Activated CD4-positive, alpha-beta memory T cell treated with anti-CD3 and anti-CD28 coated beads for 36 hours (primary cell): ENCODE results near the gene ACSM2B. TPM values are rescaled to one million over a fixed set of nuclear protein-coding genes. Genes with fewer than 3 reads are reported as not detected.
"Not testable (repeated sequence)": the region's sequence is repeated elsewhere in the genome, so short reads cannot be mapped to it uniquely, and the experiment has no call there.

Experiments
- CTCF ChIA-PET: fragments of 350-600 bp; sonication (Branson Sonifier 250); formaldehyde crosslinking; loops from one replicate; lab custom pipeline; 2021; ENCODE audit warnings: antibody characterized with exemption, inconsistent platforms; lab: Charles Lee
- POLR2A ChIA-PET: fragments of 350-600 bp; sonication (Branson Sonifier 250); formaldehyde crosslinking; loops from one replicate; lab custom pipeline; 2021; ENCODE audit warnings: antibody characterized with exemption; lab: Charles Lee
- DNase-seq: peaks from one replicate; pipeline ENCODE4 v3.0.0-alpha.2; 2020
- H3K27ac Mint-ChIP-seq: one replicate; pipeline ENCODE4 v1.8.0; 2021; ENCODE audit warnings: mixed read lengths
- H3K27me3 Mint-ChIP-seq: one replicate; pipeline ENCODE4 v1.8.0; 2021; ENCODE audit warnings: mixed read lengths
- H3K36me3 Mint-ChIP-seq: one replicate; pipeline ENCODE4 v1.8.0; 2021; ENCODE audit warnings: mixed read lengths
- H3K4me1 Mint-ChIP-seq: one replicate; pipeline ENCODE4 v1.8.0; 2021; ENCODE audit warnings: low read depth, mixed read lengths
- H3K4me3 Mint-ChIP-seq: one replicate; pipeline ENCODE4 v1.8.0; 2021; ENCODE audit warnings: mild to moderate bottlenecking, mixed read lengths
- H3K9me3 Mint-ChIP-seq: one replicate; pipeline ENCODE4 v1.8.0; 2021; ENCODE audit warnings: mixed read lengths
- intact Hi-C: fragments of 100-400 bp; cut with micrococcal nuclease; formaldehyde crosslinking; loops from one replicate; pipeline ENCODE4 v1.15.1; 2023
- total RNA-seq, 2 experiments: library from RNA; stranded (reverse); gene quantifications; one replicate each; pipeline ENCODE4 v1.2.3, GENCODE V29; 2021

The ACSM2B gene, protein sequence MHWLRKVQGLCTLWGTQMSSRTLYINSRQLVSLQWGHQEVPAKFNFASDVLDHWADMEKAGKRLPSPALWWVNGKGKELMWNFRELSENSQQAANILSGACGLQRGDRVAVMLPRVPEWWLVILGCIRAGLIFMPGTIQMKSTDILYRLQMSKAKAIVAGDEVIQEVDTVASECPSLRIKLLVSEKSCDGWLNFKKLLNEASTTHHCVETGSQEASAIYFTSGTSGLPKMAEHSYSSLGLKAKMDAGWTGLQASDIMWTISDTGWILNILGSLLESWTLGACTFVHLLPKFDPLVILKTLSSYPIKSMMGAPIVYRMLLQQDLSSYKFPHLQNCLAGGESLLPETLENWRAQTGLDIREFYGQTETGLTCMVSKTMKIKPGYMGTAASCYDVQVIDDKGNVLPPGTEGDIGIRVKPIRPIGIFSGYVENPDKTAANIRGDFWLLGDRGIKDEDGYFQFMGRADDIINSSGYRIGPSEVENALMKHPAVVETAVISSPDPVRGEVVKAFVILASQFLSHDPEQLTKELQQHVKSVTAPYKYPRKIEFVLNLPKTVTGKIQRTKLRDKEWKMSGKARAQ
- not detected for total RNA-seq

DNA sequence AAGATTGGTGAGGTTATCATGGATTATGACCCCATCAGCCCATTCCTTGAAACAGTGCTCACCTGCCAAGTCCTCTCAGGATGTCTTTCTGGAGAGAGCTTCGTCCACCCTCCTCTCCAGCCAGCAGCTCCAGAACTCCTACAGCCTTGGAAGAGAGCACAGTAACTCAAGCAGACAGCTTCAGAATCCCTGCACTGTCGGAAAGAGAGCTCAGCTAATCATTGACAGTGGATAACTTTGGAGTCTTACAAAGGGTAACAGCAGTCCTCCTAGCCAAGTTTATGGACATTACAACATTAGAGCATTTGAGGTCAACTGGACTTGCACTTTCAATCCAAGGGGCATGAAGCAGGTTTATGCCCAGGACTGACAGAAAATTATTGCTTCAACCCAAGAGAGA, at the start of gene ACSM2B:
Gene ACSM2B, minus strand, starts transcription at position 223 of the 400 bp plus-strand sequence. CDS start 11,522 bp downstream, outside the sequence.
- CTCF ChIA-PET, POLR2A ChIA-PET, H3K27me3 Mint-ChIP-seq, H3K4me1 Mint-ChIP-seq, H3K9me3 Mint-ChIP-seq, intact Hi-C loops, H3K27ac Mint-ChIP-seq, H3K36me3 Mint-ChIP-seq, DNase-seq, H3K4me3 Mint-ChIP-seq: not testable (repeated sequence)

GRCh38 chr16:20624882-20625807, 49.0 kb upstream of the ACSM2B start:
- CTCF ChIA-PET: no interaction called here
- no peak for DNase-seq
- H3K4me3 Mint-ChIP-seq: no peak overlapping the region
- H3K9me3 Mint-ChIP-seq: no peaks in the 10 kb centered on the region
- no peaks in the 10 kb centered on the region for H3K27me3 Mint-ChIP-seq
- POLR2A ChIA-PET: no interaction called here
- no peaks in the 10 kb centered on the region for H3K4me1 Mint-ChIP-seq
- no peaks in the 10 kb centered on the region for H3K36me3 Mint-ChIP-seq
- intact Hi-C loops: no loop called here
- no peak overlapping the region for H3K27ac Mint-ChIP-seq

DNA sequence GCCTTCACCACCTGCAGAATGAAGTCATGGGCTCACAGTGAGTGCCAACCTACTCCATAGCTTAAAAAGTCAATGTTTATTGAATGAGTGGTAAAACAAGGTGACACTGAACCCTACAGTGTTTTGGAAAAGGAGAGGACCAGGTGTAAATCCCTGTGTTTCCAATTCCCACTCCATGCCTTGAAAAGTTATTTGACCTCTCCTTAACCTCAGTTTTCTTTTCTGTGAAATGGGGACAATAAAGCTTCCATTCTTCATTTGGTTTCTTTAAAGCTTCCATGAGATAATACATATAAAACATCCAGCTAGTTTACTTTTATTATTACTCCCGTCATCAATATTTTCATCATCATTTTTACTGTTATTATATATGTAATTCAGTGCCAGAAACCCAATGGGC, 48.0 kb upstream of the ACSM2B start:
- ChIA-PET CTCF (no interaction called here), POLR2A (no interaction called here)
- Mint-ChIP-seq H3K4me3 (no peak overlapping the region), H3K27ac (no peak overlapping the region), H3K4me1 (no peaks in the 10 kb centered on the region), H3K9me3 (no peaks in the 10 kb centered on the region), H3K36me3 (no peaks in the 10 kb centered on the region), H3K27me3 (no peaks in the 10 kb centered on the region)
- intact Hi-C loops: no loop called here
- no peak for DNase-seq

DNA sequence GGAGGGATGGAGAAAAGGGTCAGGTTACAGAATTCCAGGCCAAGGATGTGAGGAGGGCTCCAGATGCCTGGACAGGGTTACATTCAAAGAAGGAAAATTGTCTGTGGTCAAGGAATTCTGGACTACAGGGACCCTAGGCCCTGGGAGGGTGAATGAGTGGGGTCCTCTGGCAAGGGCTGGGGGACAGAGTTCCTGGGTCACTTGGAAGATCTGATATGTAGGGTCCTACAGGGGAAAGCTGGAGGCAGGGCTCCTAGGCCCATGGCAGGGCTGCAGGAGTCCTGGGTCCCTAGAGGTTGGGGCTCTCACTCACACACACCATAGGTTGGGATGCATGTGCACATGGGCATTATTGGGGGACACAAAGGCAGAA, 46.3 kb upstream of the ACSM2B start:
- H3K4me3 Mint-ChIP-seq: no peak overlapping the region
- intact Hi-C loops: no loop called here
- no peaks in the 10 kb centered on the region for H3K36me3 Mint-ChIP-seq
- no peak overlapping the region for H3K27ac Mint-ChIP-seq
- no peak for DNase-seq
- no peaks in the 10 kb centered on the region for H3K27me3 Mint-ChIP-seq
- no peaks in the 10 kb centered on the region for H3K9me3 Mint-ChIP-seq
- ChIA-PET POLR2A (no interaction called here), CTCF (no interaction called here)
- no peaks in the 10 kb centered on the region for H3K4me1 Mint-ChIP-seq

- H3K4me3 Mint-ChIP-seq: no peak overlapping the region
- ChIA-PET CTCF (no interaction called here), POLR2A (no interaction called here)
- no peak for DNase-seq
- H3K4me1 Mint-ChIP-seq: no peaks in the 10 kb centered on the region
- H3K27me3 Mint-ChIP-seq: no peaks in the 10 kb centered on the region
- H3K27ac Mint-ChIP-seq: no peak overlapping the region
- no peaks in the 10 kb centered on the region for H3K36me3 Mint-ChIP-seq
- no peaks in the 10 kb centered on the region for H3K9me3 Mint-ChIP-seq
- intact Hi-C loops: no loop called here
Measured at GRCh38 chr16:20621406-20621805, 45.2 kb upstream of the ACSM2B start.

DNA sequence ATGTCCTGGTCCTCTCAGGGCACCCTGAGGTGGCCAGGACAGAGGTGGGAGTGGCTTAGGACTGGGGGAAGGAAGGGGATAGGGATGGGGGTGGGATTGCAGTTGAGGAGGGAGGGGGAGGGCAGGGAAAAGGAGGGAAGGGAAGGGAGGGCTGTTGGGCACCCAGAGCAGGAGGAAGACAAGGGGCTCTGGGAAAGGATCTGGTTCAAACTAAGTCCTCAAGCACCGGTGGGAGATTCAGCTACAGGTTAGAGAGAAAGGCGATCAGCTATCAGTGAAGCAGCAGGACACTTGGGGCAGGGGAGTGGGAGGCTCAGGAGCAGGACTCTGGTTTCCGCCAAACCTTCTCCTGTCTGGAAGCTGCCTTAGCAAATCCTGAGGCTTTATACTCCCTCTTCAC, 44.6 kb upstream of the ACSM2B start:
- DNase-seq: no peak
- Mint-ChIP-seq H3K9me3 (no peaks in the 10 kb centered on the region), H3K27ac (no peak overlapping the region), H3K36me3 (no peaks in the 10 kb centered on the region), H3K4me3 (no peak overlapping the region), H3K27me3 (no peaks in the 10 kb centered on the region), H3K4me1 (no peaks in the 10 kb centered on the region)
- ChIA-PET POLR2A (no interaction called here), CTCF (no interaction called here)
- intact Hi-C loops: no loop called here

- CTCF ChIA-PET: no interaction called here
Measured at GRCh38 chr16:20620003-20620402, 43.8 kb upstream of the ACSM2B start.

DNA sequence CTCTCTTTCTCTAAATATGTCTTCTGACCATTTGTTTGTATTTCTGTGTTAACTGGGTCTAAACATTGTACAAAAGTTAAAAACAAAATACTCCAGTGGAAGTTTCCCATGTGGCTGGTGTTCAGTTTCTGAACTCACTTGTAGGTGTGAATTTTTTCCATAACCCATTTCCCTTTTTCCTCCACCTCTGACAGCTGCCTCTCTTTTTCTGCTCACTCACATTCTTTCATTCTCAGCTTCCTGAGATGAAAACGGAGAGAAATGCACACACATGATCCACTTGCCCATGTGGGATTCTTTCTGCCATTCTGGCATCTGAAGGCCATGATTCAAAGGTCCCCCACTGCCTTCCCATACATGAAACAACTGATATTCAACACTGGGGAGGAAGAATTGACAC, 41.1 kb upstream of the ACSM2B start:
- no peak overlapping the region for H3K4me3 Mint-ChIP-seq
- ChIA-PET POLR2A (no interaction called here), CTCF (no interaction called here)
- DNase-seq: no peak
- intact Hi-C loops: no loop called here
- no peaks in the 10 kb centered on the region for H3K9me3 Mint-ChIP-seq
- H3K27ac Mint-ChIP-seq: no peak overlapping the region
- H3K27me3 Mint-ChIP-seq: peaks cover 3% of the 10 kb centered on the region
- H3K36me3 Mint-ChIP-seq: no peaks in the 10 kb centered on the region
- H3K4me1 Mint-ChIP-seq: no peaks in the 10 kb centered on the region

More at GRCh38 chr16:20620003-20620402, 43.8 kb upstream of the ACSM2B start:
- no peak overlapping the region for H3K27ac Mint-ChIP-seq
- no peaks in the 10 kb centered on the region for H3K27me3 Mint-ChIP-seq
- POLR2A ChIA-PET: no interaction called here
- intact Hi-C loops: no loop called here
- DNase-seq: no peak
- no peak overlapping the region for H3K4me3 Mint-ChIP-seq
- no peaks in the 10 kb centered on the region for H3K9me3 Mint-ChIP-seq
- no peaks in the 10 kb centered on the region for H3K4me1 Mint-ChIP-seq
- no peaks in the 10 kb centered on the region for H3K36me3 Mint-ChIP-seq

DNA sequence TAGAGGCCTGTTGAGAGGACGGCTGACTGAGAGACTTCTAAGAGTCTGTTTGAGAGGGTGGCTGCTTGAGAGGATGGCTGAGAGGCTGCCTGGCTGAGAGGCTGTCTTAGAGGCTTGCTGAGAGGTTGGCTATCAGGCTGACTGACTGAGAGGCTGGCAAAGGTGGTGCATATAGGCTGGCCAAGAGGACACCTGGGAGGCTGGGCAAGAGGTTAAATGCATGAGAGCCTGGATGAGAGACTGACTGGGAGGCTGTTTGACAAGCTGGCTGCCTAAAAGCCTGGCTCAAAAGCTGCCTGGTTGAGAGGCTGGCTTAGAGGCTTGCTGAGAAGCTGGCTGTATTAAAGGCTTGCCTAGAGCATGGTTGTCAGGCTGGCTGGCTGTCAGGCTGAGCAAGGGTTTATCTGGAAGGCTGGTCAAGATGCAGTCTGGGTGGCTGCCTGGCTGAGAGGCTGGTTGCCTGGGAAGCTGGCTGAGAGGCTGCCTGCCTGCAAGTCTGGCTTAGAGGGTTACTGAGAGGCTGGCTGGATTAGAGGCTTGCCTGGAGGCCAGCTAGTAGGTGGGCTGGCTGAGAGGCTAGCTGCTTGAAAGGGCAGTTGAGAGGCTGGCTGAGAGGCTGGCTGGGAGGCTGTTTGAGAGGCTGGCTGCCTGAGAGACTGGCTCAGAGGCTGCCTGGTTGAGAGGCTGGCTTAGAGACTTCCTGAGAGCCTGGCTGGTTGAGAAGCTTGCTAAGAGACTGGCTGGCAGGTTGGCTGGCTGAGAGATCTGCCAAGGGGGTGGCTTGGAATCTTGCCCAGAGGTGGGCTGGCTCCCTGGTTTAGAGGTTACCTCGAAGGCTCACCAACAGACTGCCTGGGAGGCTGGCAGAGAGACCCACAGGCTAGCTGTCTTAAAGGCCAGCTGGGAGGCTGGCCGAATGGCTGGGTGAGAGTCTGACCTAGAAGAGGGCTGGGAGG, 38.3 kb upstream of the ACSM2B start:
- no peaks in the 10 kb centered on the region for H3K36me3 Mint-ChIP-seq
- intact Hi-C loops: no loop called here
- H3K9me3 Mint-ChIP-seq: no peaks in the 10 kb centered on the region
- no peak for DNase-seq
- no peak overlapping the region for H3K4me3 Mint-ChIP-seq
- H3K27ac Mint-ChIP-seq: no peak overlapping the region
- POLR2A ChIA-PET: no interaction called here
- no peaks in the 10 kb centered on the region for H3K4me1 Mint-ChIP-seq
- CTCF ChIA-PET: no interaction called here
- H3K27me3 Mint-ChIP-seq: peaks cover 14% of the 10 kb centered on the region

GRCh38 chr16:20613481-20614185, 37.5 kb upstream of the ACSM2B start:
- no peak for DNase-seq
- H3K27ac Mint-ChIP-seq: no peak overlapping the region
- no peaks in the 10 kb centered on the region for H3K36me3 Mint-ChIP-seq
- intact Hi-C loops: no loop called here
- POLR2A ChIA-PET: no interaction called here
- H3K4me3 Mint-ChIP-seq: no peak overlapping the region
- H3K4me1 Mint-ChIP-seq: no peaks in the 10 kb centered on the region
- H3K9me3 Mint-ChIP-seq: no peaks in the 10 kb centered on the region
- H3K27me3 Mint-ChIP-seq: peaks cover 17% of the 10 kb centered on the region
- CTCF ChIA-PET: no interaction called here
